Uterus (tissue), 4 donors: ENCODE data around the gene NISCH. TPM values are rescaled to one million over a fixed set of nuclear protein-coding genes. Genes with fewer than 3 reads are reported as not detected.

Source experiments
- DNase-seq, 2 donors: peaks; one replicate each; pipeline ENCODE4 v3.0.0-alpha.2; 2019 to 2020
- H3K27ac ChIP-seq, 2 donors: fragments of 200-600 bp; sonication (generic); 1 replicate in 1 of 2; 2 replicates in 1 of 2; pipeline ENCODE4 v1.5.1; 2016 to 2018
- H3K27me3 ChIP-seq, 2 donors: fragments of 200-600 bp; sonication (generic); one replicate each; pipeline ENCODE4 v1.5.1; 2018 to 2019; ENCODE audit warnings: control low read depth in 1 of 2
- H3K36me3 ChIP-seq, 2 donors: fragments of 200-600 bp; sonication (generic); one replicate each; pipeline ENCODE4 v1.5.1; 2019; ENCODE audit warnings: control low read depth in 1 of 2
- H3K4me1 ChIP-seq, 2 donors: fragments of 200-600 bp; sonication (generic); one replicate each; pipeline ENCODE4 v1.5.1; 2018 to 2019; ENCODE audit warnings: control low read depth in 1 of 2
- H3K4me3 ChIP-seq, 2 donors: fragments of 200-600 bp; sonication (generic); 1 replicate in 1 of 2; 2 replicates in 1 of 2; pipeline ENCODE4 v1.5.1; 2018 to 2019; ENCODE audit warnings: mild to moderate bottlenecking in 1 of 2
- H3K9me3 ChIP-seq, 2 donors: fragments of 200-600 bp; sonication (generic); one replicate each; pipeline ENCODE4 v1.5.1; 2019; ENCODE audit warnings: control low read depth in 1 of 2
- CTCF ChIP-seq, 4 experiments: fragments of 200-600 bp in 2 of 4; fragments of 450-650 bp in 2 of 4; sonication (generic) in 2 of 4; IDR thresholded peaks; one replicate each; pipeline ENCODE4 v1.5.1; 2016 to 2019; ENCODE audit warnings: antibody characterized with exemption in 4 of 4, mild to moderate bottlenecking in 2 of 4, moderate library complexity in 1 of 4
- POLR2A ChIP-seq, 2 donors: fragments of 450-650 bp; IDR thresholded peaks; one replicate each; pipeline ENCODE4 v1.6.1; 2016; ENCODE audit warnings: antibody characterized with exemption in 2 of 2, mild to moderate bottlenecking in 1 of 2, moderate library complexity in 1 of 2
- intact Hi-C: fragments of 100-400 bp; cut with DNase I; formaldehyde crosslinking; loops from one replicate; pipeline ENCODE4 v1.15.1; 2023; ENCODE audit warnings: low total_unique reads
- total RNA-seq, 4 donors: library from RNA; depleted of rRNA in 3 of 4; stranded (reverse); fragments of >200 nt in 3 of 4; gene quantifications; one replicate each; pipeline versions ENCODE4 v1.1.0 to v1.2.4, GENCODE V29; 2014 to 2023
- donor health status: DM: yes; HTN: yes; CAD: no.

NISCH gene
- total RNA-seq, 4 donors from 2014 or later: 50.0 to 157 (median 114) TPM

DNA sequence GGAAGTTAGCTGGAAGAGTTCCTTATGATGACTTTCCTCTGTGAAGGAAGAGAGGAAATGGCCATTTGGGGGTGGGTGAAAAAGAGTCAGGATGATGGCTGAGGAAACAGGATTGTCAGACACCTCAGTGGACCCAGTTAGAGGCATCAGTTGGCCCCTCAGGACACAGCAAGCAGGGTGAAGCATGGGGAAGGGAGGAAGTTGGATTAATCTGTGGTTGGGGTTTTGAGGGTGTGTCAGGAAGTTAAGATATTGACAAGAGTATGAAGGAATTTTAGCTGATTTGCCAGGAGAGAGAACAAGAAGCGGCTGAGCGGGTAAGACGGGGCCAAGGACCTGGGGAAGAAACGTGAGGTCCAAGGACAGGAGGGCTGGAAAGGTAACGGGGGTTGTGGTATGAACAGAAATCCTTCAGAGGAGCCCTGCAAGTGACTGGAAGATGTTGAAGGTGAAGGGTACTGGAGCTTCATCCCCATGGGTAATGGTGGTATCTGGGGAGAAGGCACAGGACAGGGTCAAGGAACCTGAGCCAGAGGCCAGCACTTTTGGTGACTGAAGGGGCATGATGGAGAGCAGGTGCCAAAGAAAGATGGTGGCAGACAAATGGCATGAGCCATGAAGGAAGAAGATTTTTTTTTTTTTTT is 83.7 kb downstream of the NISCH start:
- H3K4me3 ChIP-seq: no peak overlapping the region
- TF ChIP-seq POLR2A (IDR thresholded peaks at IDR 0.05): no peak
- no peak for TF ChIP-seq CTCF (IDR thresholded peaks at IDR 0.05)
- no peak overlapping the region for H3K27ac ChIP-seq
- no peaks in the 10 kb centered on the region for H3K9me3 ChIP-seq
- no peaks in the 10 kb centered on the region for H3K27me3 ChIP-seq
- H3K36me3 ChIP-seq: no peaks in the 10 kb centered on the region
- intact Hi-C loops: no loop called here
- peaks cover 0 to 10% of the 10 kb centered on the region in 2 donors for H3K4me1 ChIP-seq
- DNase-seq: no peak

DNA sequence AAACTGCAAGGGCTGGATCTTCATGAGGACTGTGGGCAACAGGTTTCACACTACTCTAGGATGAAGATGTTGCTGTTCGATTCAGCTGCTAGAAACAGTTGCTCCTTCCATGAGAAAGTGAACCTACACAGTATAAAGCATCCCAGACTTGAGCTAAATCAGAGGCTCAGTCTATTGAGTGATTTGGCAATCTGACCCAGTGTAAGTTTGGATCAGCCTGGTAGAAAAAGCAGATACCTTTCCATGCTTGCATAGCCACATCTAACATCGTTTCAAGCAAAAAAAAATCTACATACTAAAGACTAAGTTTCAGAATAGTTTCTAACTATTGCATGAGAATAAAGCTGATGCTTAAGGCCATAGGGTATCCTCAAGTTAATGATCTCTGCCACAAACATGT is 85.6 kb downstream of the NISCH start:
- no peak for TF ChIP-seq CTCF (IDR thresholded peaks at IDR 0.05)
- H3K4me1 ChIP-seq: peaks cover 0 to 10% of the 10 kb centered on the region in 2 donors

More for the DNA sequence above, 85.6 kb downstream of the NISCH start:
- Histone ChIP-seq H3K36me3 (peaks cover 0 to 3% of the 10 kb centered on the region in 2 donors), H3K9me3 (no peaks in the 10 kb centered on the region), H3K27me3 (no peaks in the 10 kb centered on the region), H3K27ac (no peak overlapping the region), H3K4me3 (no peak overlapping the region)
- DNase-seq: no peak
- intact Hi-C loops: no loop called here

Other genes starting within 250 kb of the NISCH start
- 1 to 10 TPM in 1 of 4 donors, under 1 TPM in 1, not detected in 2; 0.14 to 1.5 TPM for gene TLR9, start 230.0 kb upstream of the NISCH start, total RNA-seq
- 100 to 1,000 TPM in 1 of 4 donors, 10 to 100 TPM in 3; 45.9 to 105 (median 50.2) TPM for gene TWF2, start 216.4 kb upstream of the NISCH start, total RNA-seq
- 10 to 100 TPM; 23.9 to 32.3 (median 31.5) TPM for gene PPM1M, start 209.8 kb upstream of the NISCH start, total RNA-seq
- gene WDR82, start 177.0 kb upstream of the NISCH start, total RNA-seq: 100 to 1,000 TPM in 1 of 4 donors, 10 to 100 TPM in 3; 24.6 to 128 (median 70.3) TPM
- 10 to 100 TPM in 3 of 4 donors, 1 to 10 TPM in 1; 3.8 to 15.1 (median 10.8) TPM for gene GLYCTK, start 167.8 kb upstream of the NISCH start, total RNA-seq
- 10 to 100 TPM in 2 of 4 donors, 1 to 10 TPM in 2; 5.1 to 46.2 (median 11.0) TPM for gene DNAH1, start 139.3 kb upstream of the NISCH start, total RNA-seq
- gene BAP1, start 45.6 kb upstream of the NISCH start, total RNA-seq: 10 to 100 TPM; 14.6 to 66.8 (median 50.3) TPM
- 10 to 100 TPM in 1 of 4 donors, 1 to 10 TPM in 3; 1.5 to 13.4 (median 6.1) TPM for gene PHF7, start 44.9 kb upstream of the NISCH start, total RNA-seq
- gene SEMA3G, start 10.5 kb upstream of the NISCH start, total RNA-seq: 10 to 100 TPM in 3 of 4 donors, 1 to 10 TPM in 1; 4.4 to 91.2 (median 16.7) TPM
- 1 to 10 TPM in 3 of 4 donors, not detected in 1; 3.0 to 4.4 (median 3.4) TPM for gene TNNC1, start 1.6 kb upstream of the NISCH start, total RNA-seq
- gene STAB1, start 39.7 kb downstream of the NISCH start, total RNA-seq: 100 to 1,000 TPM in 1 of 4 donors, 10 to 100 TPM in 3; 55.3 to 216 (median 78.2) TPM
- 10 to 100 TPM in 3 of 4 donors, 1 to 10 TPM in 1; 9.2 to 67.6 (median 29.3) TPM for gene NT5DC2, start 78.3 kb downstream of the NISCH start, total RNA-seq
- 100 to 1,000 TPM in 1 of 4 donors, 10 to 100 TPM in 2, 1 to 10 TPM in 1; 4.1 to 435 (median 51.9) TPM for gene UQCC5, start 81.0 kb downstream of the NISCH start, total RNA-seq
- 100 to 1,000 TPM in 1 of 4 donors, 10 to 100 TPM in 3; 22.5 to 152 (median 56.6) TPM for gene PBRM1, start 230.3 kb downstream of the NISCH start, total RNA-seq
- gene GNL3, start 230.4 kb downstream of the NISCH start, total RNA-seq: 100 to 1,000 TPM in 1 of 4 donors, 10 to 100 TPM in 3; 29.5 to 108 (median 53.9) TPM